ENCODE measurements around the gene EVC2.
"Not testable (repeated sequence)": the region's sequence is repeated elsewhere in the genome, so short reads cannot be mapped to it uniquely, and the experiment has no call there.

Gene EVC2

DNA sequence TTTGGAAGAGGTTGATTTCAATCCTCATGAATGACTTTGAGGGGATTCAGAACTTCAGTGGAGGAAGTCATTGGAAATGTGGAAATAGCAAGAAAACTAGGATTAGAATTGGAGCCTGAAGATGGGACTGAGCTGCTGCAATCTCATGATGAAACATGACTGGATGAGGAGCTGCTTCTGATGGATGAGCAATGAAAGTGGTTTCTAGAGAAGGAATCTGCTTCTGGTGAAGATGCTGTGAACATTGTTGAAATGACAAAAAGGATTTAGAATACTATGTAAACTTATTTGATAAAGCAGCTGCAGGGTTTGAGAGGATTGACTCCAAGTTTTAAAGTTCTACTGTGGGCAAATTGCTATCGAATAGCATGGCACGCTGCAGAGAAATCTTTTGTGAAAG, 29.7 kb upstream of the EVC2 start:
- DNase-seq = no peak

DNA sequence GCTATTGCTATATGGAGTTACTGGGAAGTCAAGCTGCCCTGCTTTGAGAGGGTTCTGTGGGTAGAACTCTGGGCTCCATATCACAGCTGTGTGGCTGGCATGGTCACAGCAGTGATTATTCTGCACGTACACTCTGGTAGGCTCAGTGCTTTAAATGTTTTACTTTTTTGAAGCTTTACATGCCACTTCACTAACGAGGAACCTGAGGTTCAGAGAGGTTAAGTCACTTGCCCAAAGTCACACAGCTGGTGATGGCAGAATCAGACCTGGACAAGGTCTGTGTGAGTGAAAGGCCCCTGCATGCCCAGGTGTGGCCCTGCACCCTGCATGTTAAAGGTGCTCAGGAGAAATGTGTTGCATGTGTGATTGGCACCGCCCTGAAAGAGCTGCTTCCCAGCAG, 27.1 kb upstream of the EVC2 start:
- no peak for DNase-seq

DNA sequence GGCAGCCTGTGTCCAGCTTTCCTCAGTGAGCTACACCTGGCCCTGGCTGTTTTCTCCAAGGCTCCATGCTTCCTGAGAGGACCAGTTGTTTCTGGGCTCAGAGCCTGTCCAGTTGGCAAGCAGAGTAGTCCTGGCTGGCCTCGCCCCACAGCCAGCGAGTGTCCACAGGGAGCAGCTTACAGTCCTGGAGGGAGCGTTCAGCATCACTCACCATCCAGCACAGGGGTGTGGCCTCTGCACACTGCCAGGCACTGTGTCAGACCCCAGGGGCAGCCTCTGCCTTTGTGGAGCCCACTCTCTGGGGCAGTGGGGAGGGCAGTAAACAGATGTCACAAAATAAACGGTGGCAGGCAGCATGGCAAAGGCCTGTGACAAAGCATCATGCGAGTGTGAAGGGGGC, 26.5 kb upstream of the EVC2 start:
- DNase-seq = no peak

DNA sequence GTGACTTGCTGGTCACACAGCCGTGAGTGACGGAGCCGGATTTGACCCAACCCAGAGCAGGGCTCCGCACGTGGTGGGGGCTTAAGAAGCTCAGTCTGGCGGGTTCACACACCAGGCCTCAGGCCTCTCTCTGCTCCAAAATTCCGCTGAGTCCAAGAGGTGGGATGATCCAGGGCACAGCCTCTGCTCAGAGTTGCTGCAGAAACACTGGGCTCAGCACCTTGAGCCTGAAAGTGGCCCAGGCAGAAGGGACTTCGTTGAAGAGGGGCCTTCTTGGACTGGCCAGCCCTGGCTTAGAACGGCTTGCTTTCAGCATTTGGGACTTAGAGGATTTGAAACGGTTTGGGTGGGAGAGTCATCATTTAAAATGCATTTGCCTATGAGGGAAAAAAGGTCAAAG, 23.8 kb upstream of the EVC2 start:
- DNase-seq = no peak

DNA sequence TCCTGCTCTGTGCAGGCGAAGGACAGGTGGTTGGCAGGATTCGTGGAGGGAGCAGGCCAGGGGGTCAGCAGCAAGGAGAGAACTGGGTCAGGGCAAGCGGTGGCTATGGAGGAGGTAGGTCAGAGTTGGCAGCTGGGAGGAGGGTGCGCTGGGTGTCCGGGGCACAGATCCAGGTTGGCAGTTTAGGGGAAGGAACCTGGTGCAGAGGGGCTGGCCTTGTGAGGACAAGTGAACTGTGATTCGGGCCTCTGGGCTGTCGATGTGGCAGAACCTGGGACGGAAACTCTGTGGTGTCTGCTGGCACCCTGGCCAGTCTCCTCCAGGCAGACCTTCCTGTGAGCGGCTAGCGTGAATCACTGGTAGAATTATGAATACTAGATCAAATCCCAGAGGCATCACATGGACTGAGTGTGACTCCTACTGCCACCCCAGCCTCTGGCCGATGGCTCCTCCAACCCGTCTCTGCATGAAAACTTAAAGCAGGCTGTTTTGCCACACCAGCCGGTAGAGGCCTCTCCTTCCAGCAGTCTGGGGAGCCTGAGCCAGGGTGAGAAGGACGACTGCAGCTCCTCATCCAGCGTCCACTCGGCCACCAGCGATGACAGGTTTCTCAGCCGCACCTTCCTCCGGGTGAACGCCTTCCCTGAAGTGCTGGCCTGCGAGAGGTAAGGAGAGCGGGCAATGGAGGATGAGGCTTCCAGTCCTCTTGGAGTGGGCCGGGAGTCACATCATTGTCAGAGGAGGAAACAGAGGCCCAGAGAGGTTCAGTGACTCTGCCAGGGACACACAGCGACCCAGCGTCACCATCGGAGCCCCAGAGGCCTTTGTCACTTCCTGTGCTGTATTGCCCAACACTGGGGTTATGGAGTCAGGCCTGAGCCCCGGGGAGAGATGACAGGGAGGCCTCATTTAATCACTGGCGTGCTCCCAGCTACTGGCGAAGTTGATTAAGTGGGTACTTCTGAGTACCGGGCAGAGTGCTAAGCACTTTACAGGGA, 22.9 kb upstream of the EVC2 start:
- no peak for DNase-seq

DNA sequence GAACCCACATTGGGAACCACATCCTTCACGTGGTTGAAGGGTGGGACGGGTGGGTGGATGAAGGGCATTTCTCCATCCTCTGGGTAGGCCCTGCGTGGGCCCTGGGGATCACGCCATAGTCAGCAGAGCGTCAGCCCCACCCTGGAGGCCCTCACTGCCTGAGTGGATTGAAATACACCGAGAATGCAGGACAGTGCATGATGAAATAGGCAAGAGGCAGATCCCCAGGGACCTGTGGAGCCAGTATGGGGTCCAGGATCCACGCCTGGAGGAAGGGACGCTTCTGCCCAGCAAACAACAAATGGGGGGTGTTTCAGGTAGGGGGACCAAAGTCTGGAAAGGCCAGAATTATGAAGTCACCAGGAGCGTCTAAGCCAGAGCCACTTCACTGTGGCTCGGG, 22.1 kb upstream of the EVC2 start:
- no peak for DNase-seq

DNA sequence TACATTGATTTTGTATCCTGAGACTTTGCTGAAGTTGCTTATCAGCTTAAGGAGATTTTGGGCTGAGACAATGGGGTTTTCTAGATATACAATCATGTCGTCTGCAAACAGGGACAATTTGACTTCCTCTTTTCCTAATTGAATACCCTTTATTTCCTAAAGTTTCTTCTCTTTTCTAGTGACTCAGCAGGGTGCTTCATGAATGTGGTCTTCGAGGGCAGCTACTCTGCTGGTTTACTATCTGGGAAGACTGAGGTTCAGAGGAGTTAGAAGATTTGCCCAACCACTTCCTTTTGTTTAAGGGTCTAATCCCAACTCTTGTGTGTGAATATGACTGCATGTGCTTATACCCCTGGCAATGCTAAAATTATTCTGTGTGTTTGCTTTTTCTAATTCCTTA, 20.1 kb upstream of the EVC2 start:
- not testable (repeated sequence) for DNase-seq

DNA sequence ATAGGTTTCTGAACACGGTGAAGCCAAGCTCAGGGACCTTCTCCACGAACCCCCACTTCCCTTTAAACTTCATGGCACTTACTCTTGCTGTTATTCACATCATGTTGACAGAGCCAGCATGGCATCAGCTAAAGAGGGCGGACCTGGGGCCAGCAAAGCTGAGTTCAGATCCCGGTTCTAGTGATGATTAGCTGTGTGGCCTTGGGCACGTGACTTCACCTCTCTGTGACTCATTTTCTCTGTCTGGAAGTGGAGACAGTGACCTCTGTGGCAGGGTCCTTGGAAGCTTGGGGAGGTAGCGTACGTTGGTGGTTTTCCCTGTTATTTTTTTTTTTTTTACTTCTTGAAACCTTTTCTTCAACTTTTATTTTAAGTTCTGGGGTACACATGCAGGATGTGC, 16.0 kb upstream of the EVC2 start:
- DNase-seq = no peak

DNA sequence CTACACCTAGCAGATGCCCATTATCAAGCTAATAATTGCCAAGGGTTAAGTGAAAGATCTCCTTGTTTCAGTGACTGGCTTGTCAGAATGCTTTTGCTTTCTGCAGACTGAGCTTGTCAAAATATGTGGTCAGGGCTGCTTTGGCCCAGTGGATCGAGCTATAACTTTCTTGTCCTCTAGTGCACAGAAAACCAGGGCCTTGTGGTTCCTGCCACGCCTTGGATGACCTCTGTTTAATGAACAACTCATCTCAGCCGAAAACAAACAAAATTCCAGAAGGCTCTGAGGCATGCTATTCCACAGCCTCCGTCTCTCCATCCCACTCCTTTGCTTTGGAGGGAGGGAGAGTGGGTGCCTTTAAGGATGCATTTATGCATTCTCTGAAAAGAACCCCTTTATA, 14.0 kb upstream of the EVC2 start:
- peak; percentile 39 for DNase-seq

DNA sequence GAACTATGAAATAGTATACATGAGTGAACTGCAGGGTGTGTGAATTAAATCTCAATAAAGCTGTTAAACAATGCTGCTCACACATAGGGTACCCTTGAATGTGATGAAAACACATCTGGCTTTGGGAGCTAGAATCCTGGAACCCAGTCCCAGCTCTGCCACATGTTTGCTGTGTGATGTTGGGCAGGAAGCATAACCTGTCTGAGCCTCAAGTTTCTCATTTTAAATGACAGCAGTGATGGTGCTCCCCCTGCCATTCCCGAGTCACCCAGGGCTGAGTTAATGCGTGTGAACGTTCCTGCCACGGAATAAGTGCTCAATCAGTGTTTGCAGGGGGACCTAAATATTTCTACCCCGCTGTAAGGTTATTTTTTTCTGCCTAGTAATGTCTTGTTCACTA, 13.6 kb upstream of the EVC2 start:
- no peak for DNase-seq

DNA sequence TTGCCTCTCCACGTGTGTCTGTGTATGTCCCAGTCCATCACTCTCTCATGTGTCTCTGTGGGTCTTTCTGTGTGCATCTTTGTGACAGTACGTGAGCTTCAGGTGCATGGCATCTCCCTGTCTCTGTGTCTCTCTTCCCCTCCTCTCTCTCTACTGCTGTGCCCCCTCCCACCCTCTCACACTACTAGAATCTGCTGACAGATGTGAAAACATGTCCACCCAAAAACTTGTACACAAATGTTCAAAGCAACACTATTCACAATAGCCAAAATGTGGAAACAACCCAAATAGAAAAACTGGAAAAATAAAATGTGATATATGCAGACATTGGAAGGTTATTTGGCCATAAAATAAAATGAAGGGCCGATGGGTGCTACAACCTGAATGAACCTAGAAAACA, 12.6 kb upstream of the EVC2 start:
- no peak for DNase-seq

DNA sequence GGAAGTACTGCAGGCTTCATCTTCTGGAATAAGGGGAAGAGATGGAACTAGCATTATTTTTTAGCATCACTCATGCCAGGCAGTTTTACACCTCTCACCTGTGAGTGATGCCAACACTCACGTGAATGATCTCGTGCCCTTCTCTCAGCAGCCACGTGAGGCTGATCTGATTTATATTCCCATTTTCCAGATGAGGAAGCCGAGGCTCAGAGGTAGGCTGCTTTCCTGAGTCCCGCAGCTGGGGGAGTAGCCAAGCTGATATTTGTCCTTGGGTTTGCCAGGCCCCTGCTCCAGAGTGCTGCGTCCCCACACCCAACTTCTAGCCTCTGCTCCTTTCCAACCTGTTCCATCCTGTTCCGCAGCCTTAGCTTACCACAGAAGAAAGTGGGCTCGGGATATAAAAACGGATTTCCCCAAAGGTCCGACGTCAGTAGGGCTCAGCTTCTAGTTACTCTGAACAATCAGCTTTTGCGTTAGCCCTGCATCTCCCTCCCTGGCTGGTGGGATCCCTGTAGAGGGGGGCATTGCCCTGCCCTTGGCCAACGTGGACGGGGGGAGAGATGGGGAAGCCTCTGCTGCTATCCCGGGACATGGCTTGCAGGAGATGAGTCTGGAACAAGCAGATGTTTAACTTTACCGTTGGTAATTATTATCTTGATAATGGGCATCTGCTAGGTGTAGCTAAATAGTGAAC, 11.9 kb upstream of the EVC2 start:
- DNase-seq = no peak

DNA sequence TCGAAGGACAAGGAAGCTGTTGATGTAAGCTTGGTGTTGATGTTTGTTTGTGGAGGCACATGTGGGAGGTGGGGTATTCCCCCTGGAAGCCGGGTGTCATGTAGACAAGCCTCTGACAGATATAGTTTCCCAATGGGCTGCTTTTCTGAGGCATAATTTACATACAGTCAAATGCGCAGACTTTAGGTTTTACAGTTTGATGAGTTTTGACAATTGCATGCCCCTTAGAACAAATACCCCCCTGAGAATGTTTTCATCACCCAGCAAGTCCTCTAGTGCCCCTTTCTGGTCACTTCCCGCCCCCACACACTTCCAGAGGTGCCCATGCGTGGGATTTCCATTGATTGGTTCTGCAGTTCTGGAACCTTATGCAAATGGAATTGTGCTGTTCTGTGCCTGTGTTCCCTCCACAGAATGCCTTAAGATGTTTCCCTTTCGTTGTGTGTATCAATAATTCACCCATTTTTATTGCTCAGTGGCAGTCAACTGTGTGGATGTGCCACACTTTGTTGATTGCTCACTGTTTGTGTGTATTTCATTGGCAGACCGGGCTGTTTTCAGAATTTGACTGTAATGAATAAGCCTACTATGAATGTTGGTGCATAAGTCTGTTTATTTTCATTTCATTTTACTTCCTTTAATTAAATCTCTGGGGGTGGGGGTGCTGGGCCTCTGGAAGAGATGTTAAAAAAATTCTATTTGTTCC, 11.1 kb upstream of the EVC2 start:
- DNase-seq = no peak

DNA sequence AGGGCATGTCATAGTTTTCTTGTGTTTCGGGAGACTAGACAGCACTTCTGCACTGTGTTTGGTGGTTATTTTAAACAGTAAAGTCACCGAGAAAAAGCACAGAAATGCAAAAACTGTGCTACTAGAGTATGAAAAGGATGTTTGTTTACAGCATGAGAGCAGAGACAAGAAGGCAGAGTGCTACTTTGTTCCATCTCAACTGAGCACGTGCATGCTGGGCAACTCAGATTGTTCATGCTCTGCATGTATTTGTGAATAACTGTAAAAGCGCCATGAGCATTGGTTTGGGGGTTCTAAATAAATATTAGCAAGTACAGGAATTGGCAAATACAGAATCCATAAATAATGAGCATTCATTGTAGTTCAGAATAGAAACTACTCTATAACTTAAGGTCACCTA, 10.1 kb upstream of the EVC2 start:
- DNase-seq = no peak

DNA sequence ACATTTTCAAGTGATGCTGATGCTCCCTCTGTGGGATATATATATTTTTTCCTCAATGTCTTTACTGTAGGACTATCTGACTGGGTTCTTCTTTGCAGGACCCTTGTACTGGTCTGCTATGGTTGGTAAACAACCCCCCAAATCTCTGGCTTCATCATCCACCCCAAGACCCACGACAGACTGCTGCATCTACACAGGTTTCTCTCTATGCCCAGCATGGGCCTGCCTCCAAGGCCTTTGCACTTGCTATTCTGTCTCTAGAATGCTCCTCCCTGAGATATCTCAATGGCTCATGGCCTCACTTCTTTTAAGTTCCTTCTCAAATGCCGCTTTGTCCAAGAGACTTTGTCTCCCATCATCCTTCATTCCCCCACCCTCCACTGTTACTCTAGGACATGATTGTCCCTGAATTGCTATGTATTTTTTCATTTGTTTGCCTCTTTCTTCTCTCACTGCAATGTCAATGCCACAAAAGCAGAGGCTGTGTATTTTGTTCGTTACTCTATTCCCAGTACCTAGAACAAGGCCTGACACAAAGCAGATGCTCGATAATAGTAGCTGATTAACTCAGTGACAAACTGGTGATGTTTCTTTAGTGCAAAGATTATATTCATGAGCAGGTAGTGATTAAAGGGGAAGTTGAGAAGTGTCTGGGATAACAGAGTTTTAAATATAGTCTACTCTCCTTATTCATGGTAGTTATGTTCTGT, 9.2 kb upstream of the EVC2 start:
- DNase-seq = no peak

DNA sequence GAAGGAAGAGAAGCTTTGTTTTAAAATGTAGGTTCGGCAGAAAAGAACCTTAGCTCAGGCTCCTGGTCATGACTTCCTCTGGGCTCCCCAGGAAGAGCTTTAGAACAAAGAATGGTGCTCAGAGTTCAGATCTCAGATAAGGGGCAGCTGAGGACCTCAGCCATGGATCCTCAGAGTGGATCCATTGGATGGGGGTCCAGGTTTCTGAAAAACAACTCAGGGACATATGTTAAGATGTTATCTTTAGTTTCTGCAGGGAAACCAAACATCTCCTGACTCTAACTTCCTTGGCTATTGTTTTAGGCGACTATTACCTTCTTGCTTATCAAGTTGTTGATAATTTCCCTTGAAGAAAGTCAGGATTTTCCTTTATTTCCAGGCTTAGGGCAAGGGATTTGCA, 8.0 kb upstream of the EVC2 start:
- no peak for DNase-seq

DNA sequence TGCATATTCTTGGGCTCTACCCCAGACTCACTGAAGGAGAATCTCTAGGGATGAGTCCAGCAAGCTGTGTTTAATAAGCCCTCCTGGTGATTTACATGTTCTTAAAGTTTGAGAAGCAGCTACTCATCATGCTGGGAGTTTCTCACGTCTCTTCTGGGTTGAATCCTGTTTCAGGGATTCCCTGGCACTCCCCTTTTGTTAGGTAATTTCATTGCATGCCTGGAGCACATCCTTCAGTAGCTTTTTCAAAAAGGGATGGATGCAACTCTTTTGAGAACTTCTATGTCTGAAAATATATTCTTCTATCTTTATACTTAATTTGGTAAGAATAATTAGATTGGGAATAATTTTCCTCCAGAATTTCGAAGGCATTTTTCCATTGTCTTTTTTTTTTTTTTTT, 7.0 kb upstream of the EVC2 start:
- DNase-seq = no peak

DNA sequence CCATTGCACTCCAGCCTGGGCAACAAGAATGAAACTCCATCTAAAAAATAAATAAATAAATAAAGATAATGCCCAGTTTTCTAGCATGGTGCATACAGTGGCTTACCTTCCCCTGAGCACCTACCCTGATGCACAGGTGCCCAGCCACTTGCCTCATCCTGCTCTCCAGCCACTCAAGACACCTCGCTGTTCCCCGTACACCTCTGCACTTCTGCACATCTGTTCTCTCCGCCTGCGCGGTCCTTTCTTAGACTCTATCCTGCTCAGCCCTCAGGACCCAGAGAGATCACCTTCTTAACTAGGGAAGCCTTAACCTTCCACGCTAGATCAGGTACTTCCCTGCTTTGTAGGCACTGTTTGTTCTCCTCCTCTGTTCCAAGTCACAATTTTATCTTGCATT, 5.5 kb upstream of the EVC2 start:
- DNase-seq = no peak

DNA sequence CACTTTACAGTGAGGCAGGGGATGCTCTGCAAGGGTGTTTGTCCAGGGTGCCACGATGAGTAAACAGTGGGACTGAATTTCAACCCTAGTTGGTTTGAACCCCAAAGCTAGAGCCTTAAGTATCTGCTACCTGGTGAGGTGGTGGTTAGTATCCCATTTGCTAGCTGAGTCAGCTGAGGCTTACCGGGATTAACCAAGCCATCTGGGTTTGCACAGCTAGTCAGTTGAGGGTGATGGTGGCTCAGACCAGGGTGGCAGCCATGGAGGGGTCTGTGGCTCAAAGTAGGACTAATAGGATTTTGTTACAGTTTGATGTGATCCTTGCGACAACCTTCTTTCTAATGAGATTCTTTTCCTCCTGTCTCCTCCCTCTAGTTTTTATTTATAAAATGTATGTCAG, 4.6 kb upstream of the EVC2 start:
- DNase-seq = no peak

DNA sequence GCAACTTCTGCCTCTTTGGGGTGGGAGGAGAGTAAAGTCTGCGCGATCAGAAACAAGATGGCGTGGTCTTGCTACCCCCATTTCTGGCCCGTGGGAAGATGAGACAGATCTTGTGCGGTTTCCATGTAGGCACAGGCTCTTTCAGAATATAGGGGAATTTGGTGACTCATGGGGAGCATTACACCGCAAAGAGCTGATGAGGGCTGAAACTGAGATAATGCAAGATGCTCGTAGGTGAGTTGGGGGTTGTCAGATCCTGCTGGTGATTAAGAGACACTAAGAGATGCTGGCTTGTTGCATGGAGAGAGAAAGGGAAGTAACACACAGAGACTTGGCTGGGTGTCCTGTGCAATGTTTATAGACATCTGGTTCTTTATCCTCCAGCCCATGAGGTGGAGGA, 4.2 kb upstream of the EVC2 start:
- no peak for DNase-seq

DNA sequence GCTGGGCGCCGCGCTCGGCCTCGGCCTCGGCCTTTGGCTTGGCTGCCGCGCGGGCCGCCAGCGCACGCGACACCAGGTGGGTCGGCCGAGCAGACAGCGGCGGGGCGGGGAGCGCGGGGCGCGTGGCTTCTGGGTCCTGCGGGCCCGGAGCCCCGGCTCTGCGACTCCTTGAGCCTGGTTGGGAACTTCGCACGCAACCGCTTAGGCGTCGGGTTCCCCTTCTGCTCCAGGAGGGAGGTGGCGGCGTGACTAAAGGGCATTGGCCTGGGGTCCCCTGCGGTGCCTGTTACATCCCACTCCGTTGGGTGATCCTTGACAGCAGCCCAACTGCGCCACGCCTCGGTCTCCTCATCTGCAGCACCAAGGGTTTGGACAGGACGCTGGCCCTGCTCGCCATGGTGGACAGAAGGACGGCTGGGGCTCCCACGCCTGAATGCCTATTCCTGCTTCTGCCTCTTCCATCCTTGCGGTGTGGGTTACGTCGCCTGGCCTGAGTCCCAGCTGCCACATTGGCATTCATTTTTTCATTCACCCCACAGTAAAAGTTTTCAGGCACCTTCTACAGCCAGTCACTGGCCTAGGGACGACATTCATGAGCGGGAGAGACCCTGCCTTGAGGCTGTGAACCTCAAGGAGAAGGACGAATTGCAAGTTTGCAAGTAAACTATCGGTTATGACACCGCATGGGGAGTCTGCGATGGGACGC, 3.3 kb upstream of the EVC2 start:
- no peak for DNase-seq

DNA sequence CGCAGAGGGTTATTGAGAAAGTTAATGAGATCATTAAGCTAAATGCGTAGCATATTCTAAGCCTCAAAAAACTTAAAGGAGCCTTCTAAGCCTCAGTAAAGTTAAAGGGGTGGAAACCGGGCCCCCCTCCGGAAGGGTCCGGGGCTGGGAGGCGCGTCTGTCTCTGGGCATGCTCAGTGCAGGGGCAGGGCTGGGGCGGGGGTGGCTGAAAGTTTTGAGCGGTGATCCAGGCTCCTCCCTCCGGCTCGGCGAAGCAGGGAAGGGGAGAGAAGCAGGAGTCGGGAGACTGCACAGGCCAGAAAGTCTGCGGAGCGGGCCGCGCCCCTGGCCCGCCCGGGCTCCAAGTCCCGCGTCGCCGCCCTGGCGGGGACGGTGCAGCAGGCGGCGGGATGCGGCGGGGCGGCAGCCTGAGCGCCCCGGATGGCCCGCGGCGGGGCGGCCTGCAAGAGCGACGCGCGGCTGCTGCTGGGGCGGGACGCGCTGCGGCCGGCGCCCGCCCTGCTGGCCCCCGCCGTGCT, 2.7 kb upstream of the EVC2 start, which contains the start of gene EVC:
Gene EVC (plus strand): TSS at position 241 of the 518 bp plus-strand sequence. CDS start 180 bp downstream, at position 421.
- peak; percentile 84 for DNase-seq
